Panc1 (cell line): ENCODE measurements around the gene BAIAP2. TPM values are rescaled to one million over a fixed set of nuclear protein-coding genes. Genes with fewer than 3 reads are reported as not detected.

Experiments used
- ATAC-seq: fragments of 200-7000 bp; cut with Tn5 transposase; 2 replicates; pipeline ENCODE4 v1.9.1; 2020; ENCODE audit warnings: mild to moderate bottlenecking, moderate library complexity
- BruUV-seq: library from RNA; stranded (reverse); fragments of 400-500 nt; replicated peaks from 2 replicates; lab custom pipeline; 2021; lab: Mats Ljungman, UMichigan
- CTCF ChIA-PET: fragments of 300-600 bp; sonication (Branson Sonifier 250); formaldehyde crosslinking; loops from one replicate; lab custom pipeline; 2022; ENCODE audit warnings: antibody characterized with exemption; lab: Charles Lee
- POLR2A ChIA-PET: fragments of 300-600 bp; sonication (Branson Sonifier 250); formaldehyde crosslinking; loops from one replicate; lab custom pipeline; 2022; ENCODE audit warnings: antibody characterized with exemption; lab: Charles Lee
- DNase-seq: peaks from one replicate; pipeline ENCODE4 v3.0.0-alpha.2; 2010; ENCODE audit warnings: low read depth, low spot score
- H3K27ac ChIP-seq: 2 replicates; pipeline ENCODE4 v1.5.1; 2011; ENCODE audit warnings: mild to moderate bottlenecking, low read length, inconsistent platforms
- H3K27me3 ChIP-seq: fragments of 200-500 bp; sonication (Bioruptor generic); 2 replicates; pipeline ENCODE4 v1.6.0; 2014; ENCODE audit warnings: low read length, inconsistent platforms; ENCODE audit not compliant: control insufficient read depth, insufficient read depth
- H3K36me3 ChIP-seq: fragments of 200-500 bp; sonication (Bioruptor generic); 2 replicates; pipeline ENCODE4 v1.5.1; 2014; ENCODE audit warnings: inconsistent platforms, mild to moderate bottlenecking, low read length, moderate library complexity; ENCODE audit not compliant: control insufficient read depth, insufficient read depth
- H3K4me1 ChIP-seq: 2 replicates; pipeline ENCODE4 v1.5.1; 2011; ENCODE audit warnings: inconsistent platforms, mild to moderate bottlenecking, low read length, moderate library complexity; ENCODE audit not compliant: control insufficient read depth, insufficient read depth
- H3K4me3 ChIP-seq, 2 experiments: 2 replicates each; pipeline ENCODE4 v1.5.1; 2011 to 2012; ENCODE audit warnings: low read depth in 2 of 2, low read length in 2 of 2, mild to moderate bottlenecking in 2 of 2, inconsistent platforms in 1 of 2, moderate library complexity in 1 of 2
- H3K9me3 ChIP-seq: fragments of 200-500 bp; sonication (Bioruptor generic); 2 replicates; pipeline ENCODE4 v1.5.1; 2014; ENCODE audit warnings: low read depth, mild to moderate bottlenecking, inconsistent platforms, low read length, moderate library complexity; ENCODE audit not compliant: control insufficient read depth, insufficient read depth
- POLR2AphosphoS5 ChIP-seq: IDR thresholded peaks from 2 replicates; pipeline ENCODE4 v1.6.1; 2012; ENCODE audit warnings: mild to moderate bottlenecking, low read depth, low read length, moderate library complexity
- SIN3A ChIP-seq: IDR thresholded peaks from 2 replicates; pipeline ENCODE4 v1.6.1; 2012; ENCODE audit warnings: low read depth, mild to moderate bottlenecking, low read length, moderate library complexity, borderline replicate concordance; ENCODE audit not compliant: insufficient read depth
- TCF7L2 ChIP-seq: IDR thresholded peaks from 2 replicates; pipeline ENCODE4 v1.6.1; 2011; ENCODE audit warnings: mild to moderate bottlenecking, low read depth, low read length, inconsistent platforms
- in situ Hi-C: cut with HindIII; loops from 2 replicates; pipeline ENCODE4 v1.10.0; 2016; ENCODE audit warnings: low sequenced_read_pairs, low pct_unique_long_range_greater_than_20kb
- intact Hi-C: fragments of 100-400 bp; cut with micrococcal nuclease; formaldehyde crosslinking; loops from one replicate; pipeline ENCODE4 v1.10.0; 2022; ENCODE audit not compliant: unreplicated experiment
- total RNA-seq: library from RNA; stranded (reverse); gene quantifications from one replicate; pipeline ENCODE4 v1.2.1, GENCODE V29; 2021; ENCODE audit not compliant: unreplicated experiment
- TF ChIP-seq, protein P1 (sequence below): fragments of 450-650 bp; IDR thresholded peaks from 2 replicates; pipeline ENCODE4 v1.5.1; 2017; ENCODE audit warnings: mild to moderate bottlenecking
- TF ChIP-seq, protein P2 (sequence below), 2 experiments: IDR thresholded peaks; 2 replicates each; pipeline ENCODE4 v1.6.1; 2011 to 2012; ENCODE audit warnings: low read depth in 2 of 2, control low read depth in 1 of 2, low read length in 1 of 2, mild to moderate bottlenecking in 1 of 2, moderate library complexity in 1 of 2; ENCODE audit not compliant: insufficient read depth in 1 of 2

Gene BAIAP2
- total RNA-seq, 1 experiment from 2014 or later, result 125 TPM

DNA sequence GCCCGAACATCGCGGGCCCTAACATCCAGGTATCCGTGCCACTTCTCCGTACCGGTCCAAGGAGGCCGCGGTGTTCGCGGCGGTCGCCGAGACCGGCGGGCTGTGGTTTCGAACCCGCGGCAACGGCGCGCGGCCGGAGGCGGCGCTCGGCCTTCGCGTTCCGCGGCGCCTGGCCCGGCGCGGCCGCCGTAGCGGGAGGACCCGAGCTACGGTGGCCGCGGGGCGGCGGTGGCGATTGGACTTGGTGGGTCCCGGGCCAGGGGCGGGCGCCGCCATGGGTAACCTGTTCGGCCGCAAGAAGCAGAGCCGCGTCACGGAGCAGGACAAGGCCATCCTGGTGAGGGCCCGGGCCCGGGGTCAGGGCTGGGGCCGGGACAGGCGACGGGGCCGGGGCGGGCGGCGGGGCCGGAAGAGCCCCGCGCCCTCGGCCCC, 43.3 kb upstream of the BAIAP2 start, which contains the start of gene CHMP6:
TSS of gene CHMP6 (plus strand) at position 197 of the 432 bp plus-strand sequence. CDS start at position 275, 78 bp downstream.
- TF ChIP-seq, protein P1, sequence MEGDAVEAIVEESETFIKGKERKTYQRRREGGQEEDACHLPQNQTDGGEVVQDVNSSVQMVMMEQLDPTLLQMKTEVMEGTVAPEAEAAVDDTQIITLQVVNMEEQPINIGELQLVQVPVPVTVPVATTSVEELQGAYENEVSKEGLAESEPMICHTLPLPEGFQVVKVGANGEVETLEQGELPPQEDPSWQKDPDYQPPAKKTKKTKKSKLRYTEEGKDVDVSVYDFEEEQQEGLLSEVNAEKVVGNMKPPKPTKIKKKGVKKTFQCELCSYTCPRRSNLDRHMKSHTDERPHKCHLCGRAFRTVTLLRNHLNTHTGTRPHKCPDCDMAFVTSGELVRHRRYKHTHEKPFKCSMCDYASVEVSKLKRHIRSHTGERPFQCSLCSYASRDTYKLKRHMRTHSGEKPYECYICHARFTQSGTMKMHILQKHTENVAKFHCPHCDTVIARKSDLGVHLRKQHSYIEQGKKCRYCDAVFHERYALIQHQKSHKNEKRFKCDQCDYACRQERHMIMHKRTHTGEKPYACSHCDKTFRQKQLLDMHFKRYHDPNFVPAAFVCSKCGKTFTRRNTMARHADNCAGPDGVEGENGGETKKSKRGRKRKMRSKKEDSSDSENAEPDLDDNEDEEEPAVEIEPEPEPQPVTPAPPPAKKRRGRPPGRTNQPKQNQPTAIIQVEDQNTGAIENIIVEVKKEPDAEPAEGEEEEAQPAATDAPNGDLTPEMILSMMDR, result no peak; the same call in 1 of the 2 replicates
- TF ChIP-seq POLR2AphosphoS5 (peak; percentile 64), SIN3A (peak; percentile 84; the same call in 1 of the 2 replicates), TCF7L2 (peak; percentile 53; the same call in 1 of the 2 replicates)
- TF ChIP-seq, protein P2, sequence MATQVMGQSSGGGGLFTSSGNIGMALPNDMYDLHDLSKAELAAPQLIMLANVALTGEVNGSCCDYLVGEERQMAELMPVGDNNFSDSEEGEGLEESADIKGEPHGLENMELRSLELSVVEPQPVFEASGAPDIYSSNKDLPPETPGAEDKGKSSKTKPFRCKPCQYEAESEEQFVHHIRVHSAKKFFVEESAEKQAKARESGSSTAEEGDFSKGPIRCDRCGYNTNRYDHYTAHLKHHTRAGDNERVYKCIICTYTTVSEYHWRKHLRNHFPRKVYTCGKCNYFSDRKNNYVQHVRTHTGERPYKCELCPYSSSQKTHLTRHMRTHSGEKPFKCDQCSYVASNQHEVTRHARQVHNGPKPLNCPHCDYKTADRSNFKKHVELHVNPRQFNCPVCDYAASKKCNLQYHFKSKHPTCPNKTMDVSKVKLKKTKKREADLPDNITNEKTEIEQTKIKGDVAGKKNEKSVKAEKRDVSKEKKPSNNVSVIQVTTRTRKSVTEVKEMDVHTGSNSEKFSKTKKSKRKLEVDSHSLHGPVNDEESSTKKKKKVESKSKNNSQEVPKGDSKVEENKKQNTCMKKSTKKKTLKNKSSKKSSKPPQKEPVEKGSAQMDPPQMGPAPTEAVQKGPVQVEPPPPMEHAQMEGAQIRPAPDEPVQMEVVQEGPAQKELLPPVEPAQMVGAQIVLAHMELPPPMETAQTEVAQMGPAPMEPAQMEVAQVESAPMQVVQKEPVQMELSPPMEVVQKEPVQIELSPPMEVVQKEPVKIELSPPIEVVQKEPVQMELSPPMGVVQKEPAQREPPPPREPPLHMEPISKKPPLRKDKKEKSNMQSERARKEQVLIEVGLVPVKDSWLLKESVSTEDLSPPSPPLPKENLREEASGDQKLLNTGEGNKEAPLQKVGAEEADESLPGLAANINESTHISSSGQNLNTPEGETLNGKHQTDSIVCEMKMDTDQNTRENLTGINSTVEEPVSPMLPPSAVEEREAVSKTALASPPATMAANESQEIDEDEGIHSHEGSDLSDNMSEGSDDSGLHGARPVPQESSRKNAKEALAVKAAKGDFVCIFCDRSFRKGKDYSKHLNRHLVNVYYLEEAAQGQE (IDR thresholded peaks at IDR 0.05; ENCODE audit: insufficient read depth in 1 of 2, low read depth in 2 of 2, low read length in 1 of 2), result peak in 1 of 2 experiments; percentile 64; a peak in 1 of 4 replicates
- Histone ChIP-seq H3K27ac (peak within 1 kb of the TSS; percentile 84), H3K9me3 (no peaks in the 10 kb centered on the region), H3K4me1 (peaks cover 22% of the 10 kb centered on the region), H3K27me3 (no peaks in the 10 kb centered on the region), H3K4me3 (peak within 1 kb of the TSS; percentile 78 to 85), H3K36me3 (no peaks in the 10 kb centered on the region; the same call in 1 of the 2 replicates)
- in situ Hi-C loops (no loop called here), intact Hi-C loops (no loop called here)
- DNase-seq (no peak), ATAC-seq (peak; percentile 72)
- ChIA-PET CTCF (interaction anchor here (0.5 to 0.7 kb wide), 2 partner anchors 607 to 686 kb away, joined by 3 read pairs; no protein-coding TSS in a partner anchor), POLR2A (no interaction called here)
- no TSS peak for BruUV-seq

DNA sequence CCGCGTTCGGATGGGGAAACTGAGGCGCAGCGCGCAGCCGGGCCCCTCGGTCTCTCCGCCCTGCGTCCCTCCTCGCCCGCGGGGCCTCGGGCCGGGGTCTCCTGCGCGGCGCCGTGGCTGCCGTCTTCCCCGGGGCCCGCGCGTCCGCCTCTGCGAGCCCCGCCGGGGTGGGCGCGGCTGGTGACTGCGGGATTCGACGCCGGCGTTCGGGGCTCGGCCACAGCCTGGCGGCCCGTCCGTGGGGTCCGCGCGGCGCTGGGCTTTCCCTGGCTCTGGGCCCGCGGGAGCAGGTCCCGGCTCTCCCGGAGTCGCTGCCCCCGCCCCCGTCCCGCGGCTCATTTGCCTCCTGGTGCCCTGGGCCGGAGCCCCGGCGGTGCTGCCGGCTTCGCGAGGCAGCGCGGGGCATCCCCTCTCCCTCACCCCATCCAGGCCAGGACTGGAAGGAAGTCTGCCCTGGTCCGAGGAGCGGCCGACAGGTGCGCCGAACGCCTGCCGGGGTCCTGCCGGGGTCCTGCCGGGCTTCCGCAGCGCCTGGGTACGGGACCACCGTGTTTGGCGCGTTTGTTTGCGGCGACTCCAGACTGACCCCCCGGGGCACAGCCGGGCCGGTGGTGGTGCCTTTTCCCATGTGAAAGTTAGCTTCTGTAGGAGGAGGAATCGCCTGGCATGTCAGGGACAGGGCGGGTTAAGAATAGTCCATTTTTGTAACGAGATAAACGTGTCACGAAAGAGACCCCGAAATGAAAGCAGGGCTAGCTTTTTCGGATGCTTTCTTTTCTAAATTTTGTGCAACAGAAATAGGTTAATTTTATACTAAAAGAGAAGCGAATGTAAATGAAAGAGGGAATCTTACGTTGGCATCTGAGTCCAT, 42.6 kb upstream of the BAIAP2 start:
- Histone ChIP-seq H3K9me3 (no peaks in the 10 kb centered on the region), H3K27ac (peak overlapping the region; percentile 18; the same call in 1 of the 2 replicates), H3K36me3 (no peaks in the 10 kb centered on the region; the same call in 1 of the 2 replicates), H3K27me3 (no peaks in the 10 kb centered on the region), H3K4me1 (peaks cover 29% of the 10 kb centered on the region), H3K4me3 (peak overlapping the region; percentile 78 to 85)
- TF ChIP-seq, protein P1, result no peak
- TF ChIP-seq, protein P2 (IDR thresholded peaks at IDR 0.05; ENCODE audit: insufficient read depth in 1 of 2, low read depth in 2 of 2, low read length in 1 of 2), result no peak
- TF ChIP-seq TCF7L2 (no peak), SIN3A (no peak), POLR2AphosphoS5 (no peak)
- no TSS peak for BruUV-seq
- intact Hi-C loops (no loop called here), in situ Hi-C loops (no loop called here)
- no peak for DNase-seq
- peak; percentile 17 for ATAC-seq
- CTCF ChIA-PET, result interaction anchor here (0.5 kb wide), 1 partner anchor 687 kb away, joined by 3 read pairs; no protein-coding TSS in a partner anchor
- POLR2A ChIA-PET, result interaction anchor here (0.7 kb wide), 1 partner anchor 868 kb away, joined by 3 read pairs; no protein-coding TSS in a partner anchor
